Osteoblast (primary cell): ENCODE measurements around the gene ERBB4. TPM values are rescaled to one million over a fixed set of nuclear protein-coding genes. Genes with fewer than 3 reads are reported as not detected.

Experiments
- DNase-seq: peaks from one replicate; pipeline ENCODE4 v3.0.0; 2011; ENCODE audit warnings: low spot score, mixed read lengths; ENCODE audit not compliant: insufficient read length; ENCODE audit errors: missing footprints
- H2AFZ ChIP-seq: 2 replicates; pipeline ENCODE4 v1.6.0; 2011; ENCODE audit warnings: mild to moderate bottlenecking, low read length
- H3K27ac ChIP-seq: 2 replicates; pipeline ENCODE4 v1.5.1; 2011; ENCODE audit warnings: mild to moderate bottlenecking, low read depth, low read length, moderate library complexity
- H3K27me3 ChIP-seq: 2 replicates; pipeline ENCODE4 v1.6.0; 2012; ENCODE audit warnings: mild to moderate bottlenecking, control low read depth, inconsistent platforms, low read length, moderate library complexity; ENCODE audit not compliant: insufficient read depth
- H3K36me3 ChIP-seq: 2 replicates; pipeline ENCODE4 v1.5.1; 2011; ENCODE audit warnings: mild to moderate bottlenecking, low read length, control low read depth, moderate library complexity; ENCODE audit not compliant: insufficient read depth
- H3K4me1 ChIP-seq: 2 replicates; pipeline ENCODE4 v1.5.1; 2011; ENCODE audit warnings: mild to moderate bottlenecking, low read length, control low read depth, moderate library complexity; ENCODE audit not compliant: insufficient read depth
- H3K4me2 ChIP-seq: 2 replicates; pipeline ENCODE4 v1.6.0; 2011; ENCODE audit warnings: mild to moderate bottlenecking, low read length; ENCODE audit not compliant: insufficient read depth
- H3K4me3 ChIP-seq: fragments of 200-600 bp; sonication (generic); 3 replicates; pipeline ENCODE4 v1.5.1; 2012; ENCODE audit warnings: mild to moderate bottlenecking, low read length, inconsistent platforms; ENCODE audit not compliant: insufficient read depth
- H3K79me2 ChIP-seq: 2 replicates; pipeline ENCODE4 v1.6.0; 2012; ENCODE audit warnings: mild to moderate bottlenecking, low read length, control low read depth, inconsistent platforms; ENCODE audit not compliant: insufficient read depth
- H3K9me3 ChIP-seq: 2 replicates; pipeline ENCODE4 v1.5.1; 2011; ENCODE audit warnings: low read depth, low read length, control low read depth
- H4K20me1 ChIP-seq: 2 replicates; pipeline ENCODE4 v1.6.0; 2012; ENCODE audit warnings: mild to moderate bottlenecking, low read length, control low read depth; ENCODE audit not compliant: insufficient read depth
- CTCF ChIP-seq: IDR thresholded peaks from 2 replicates; pipeline ENCODE4 v1.5.1; 2011; ENCODE audit warnings: mild to moderate bottlenecking, low read depth, low read length, moderate library complexity; ENCODE audit errors: extremely low read depth
- total RNA-seq: library from RNA; depleted of rRNA; stranded (reverse); fragments of >200 nt; gene quantifications from 2 replicates; pipeline ENCODE4 v1.2.3, GENCODE V29; 2012

Gene ERBB4
- total RNA-seq, 1 donor: under 0.01 TPM

GRCh38 chr2:211931314-211931713 lies 607.3 kb downstream of the ERBB4 start:
- no peaks in the 10 kb centered on the region for H4K20me1 ChIP-seq
- no peak overlapping the region for H2AFZ ChIP-seq
- H3K4me2 ChIP-seq: no peak overlapping the region
- DNase-seq: no peak
- H3K79me2 ChIP-seq: no peaks in the 10 kb centered on the region
- no peaks in the 10 kb centered on the region for H3K9me3 ChIP-seq
- H3K36me3 ChIP-seq: no peaks in the 10 kb centered on the region
- H3K4me3 ChIP-seq: no peak overlapping the region
- no peaks in the 10 kb centered on the region for H3K4me1 ChIP-seq
- TF ChIP-seq CTCF: no peak
- H3K27ac ChIP-seq: no peak overlapping the region
- H3K27me3 ChIP-seq: no peaks in the 10 kb centered on the region

DNA sequence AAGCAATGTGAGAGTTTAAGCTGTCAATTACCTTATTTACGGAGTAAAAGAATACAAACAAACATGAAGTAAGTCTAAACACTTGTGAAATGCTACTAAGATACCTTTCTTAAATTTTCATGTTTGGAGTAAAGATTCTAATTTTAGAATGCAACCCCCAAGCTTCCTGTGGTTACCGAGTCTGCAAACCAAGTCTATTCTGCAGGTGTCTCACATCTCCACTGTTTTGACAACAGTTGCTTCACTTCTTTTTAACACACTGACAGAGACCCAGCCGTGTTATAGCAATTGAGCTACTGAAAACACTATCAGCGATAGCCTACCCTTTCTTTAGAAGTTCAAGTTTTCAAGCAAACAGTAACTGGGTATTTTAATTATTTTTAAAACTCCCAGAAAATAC lies 608.3 kb downstream of the ERBB4 start:
- no peak for TF ChIP-seq CTCF

GRCh38 chr2:211928201-211928600 lies 610.4 kb downstream of the ERBB4 start:
- Histone ChIP-seq H3K4me2 (no peak overlapping the region), H3K4me1 (no peaks in the 10 kb centered on the region), H3K27ac (no peak overlapping the region), H3K27me3 (no peaks in the 10 kb centered on the region), H3K9me3 (no peaks in the 10 kb centered on the region), H3K4me3 (no peak overlapping the region), H2AFZ (peak overlapping the region; percentile 8), H4K20me1 (no peaks in the 10 kb centered on the region), H3K36me3 (no peaks in the 10 kb centered on the region), H3K79me2 (no peaks in the 10 kb centered on the region)
- no peak for DNase-seq
- no peak for TF ChIP-seq CTCF

More for the DNA sequence above, 608.3 kb downstream of the ERBB4 start:
- Histone ChIP-seq H3K27ac (no peak overlapping the region), H3K27me3 (no peaks in the 10 kb centered on the region), H3K4me1 (no peaks in the 10 kb centered on the region), H4K20me1 (no peaks in the 10 kb centered on the region), H3K79me2 (no peaks in the 10 kb centered on the region), H3K4me2 (no peak overlapping the region), H3K4me3 (no peak overlapping the region), H2AFZ (no peak overlapping the region), H3K9me3 (no peaks in the 10 kb centered on the region), H3K36me3 (no peaks in the 10 kb centered on the region)
- DNase-seq: no peak

DNA sequence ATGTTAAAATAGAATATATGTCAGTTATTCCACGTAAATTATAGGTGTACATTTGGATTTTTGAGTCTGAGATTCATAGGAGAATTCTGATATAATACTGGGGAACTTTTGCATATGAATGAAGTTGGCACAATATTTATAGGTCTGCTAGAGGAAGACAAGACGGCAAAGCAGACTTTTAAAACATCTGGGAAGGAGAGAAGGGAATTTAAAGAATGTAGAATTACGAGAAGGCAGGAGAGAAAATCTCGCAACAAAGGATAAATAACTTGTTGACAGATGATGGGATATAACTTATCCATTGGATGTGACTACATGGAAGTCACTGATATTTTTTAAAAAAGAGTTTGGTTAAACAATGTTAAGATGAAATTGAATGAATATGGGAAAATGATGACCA lies 615.6 kb downstream of the ERBB4 start:
- Histone ChIP-seq H2AFZ (no peak overlapping the region), H3K4me2 (no peak overlapping the region), H3K36me3 (no peaks in the 10 kb centered on the region), H3K4me1 (no peaks in the 10 kb centered on the region), H4K20me1 (no peaks in the 10 kb centered on the region), H3K9me3 (no peaks in the 10 kb centered on the region), H3K27me3 (no peaks in the 10 kb centered on the region), H3K27ac (no peak overlapping the region), H3K79me2 (no peaks in the 10 kb centered on the region), H3K4me3 (no peak overlapping the region)
- TF ChIP-seq CTCF: no peak
- no peak for DNase-seq
